Fibroblast of lung (primary cell): Measurements from ENCODE around the gene ECHS1. TPM values are rescaled to one million over a fixed set of nuclear protein-coding genes. Genes with fewer than 3 reads are reported as not detected.

ENCODE experiments used
- DNase-seq, 2 donors: peaks; one replicate each; pipeline versions ENCODE4 v3.0.0 to v3.0.0-alpha.2; 2010; ENCODE audit warnings: low read depth in 2 of 2
- H2AFZ ChIP-seq: 2 replicates; pipeline ENCODE4 v1.5.1; 2012; ENCODE audit warnings: low read length, control low read depth, inconsistent platforms
- H3K27ac ChIP-seq: 2 replicates; pipeline ENCODE4 v1.5.1; 2011; ENCODE audit warnings: low read length, control low read depth; ENCODE audit not compliant: insufficient read depth
- H3K27me3 ChIP-seq: 2 replicates; pipeline ENCODE4 v1.5.1; 2011; ENCODE audit warnings: mild to moderate bottlenecking, low read length; ENCODE audit not compliant: control insufficient read depth, insufficient read depth
- H3K36me3 ChIP-seq: 2 replicates; pipeline ENCODE4 v1.5.1; 2011; ENCODE audit warnings: low read length; ENCODE audit not compliant: control insufficient read depth, insufficient read depth
- H3K4me1 ChIP-seq: 2 replicates; pipeline ENCODE4 v1.5.1; 2011; ENCODE audit warnings: low read length; ENCODE audit not compliant: control insufficient read depth, insufficient read depth; ENCODE audit errors: extremely low read depth
- H3K4me2 ChIP-seq: 2 replicates; pipeline ENCODE4 v1.5.1; 2011; ENCODE audit warnings: low read length, control low read depth; ENCODE audit not compliant: insufficient read depth; ENCODE audit errors: extremely low read depth
- H3K4me3 ChIP-seq, 4 experiments: fragments of 200-600 bp in 1 of 4; sonication (generic) in 1 of 4; replicated peaks in 1 of 4; 2 replicates each; pipeline ENCODE4 v1.5.1; 2011 to 2016; ENCODE audit warnings: low read length in 4 of 4, low read depth in 3 of 4, mild to moderate bottlenecking in 3 of 4, control low read depth in 2 of 4, inconsistent platforms in 1 of 4, mixed read lengths in 1 of 4; ENCODE audit not compliant: insufficient read depth in 1 of 4; ENCODE audit errors: control extremely low read depth in 1 of 4
- H3K79me2 ChIP-seq: 2 replicates; pipeline ENCODE4 v1.5.1; 2012; ENCODE audit warnings: mild to moderate bottlenecking, low read length, inconsistent platforms; ENCODE audit not compliant: control insufficient read depth, insufficient read depth
- H3K9ac ChIP-seq: 2 replicates; pipeline ENCODE4 v1.5.1; 2011; ENCODE audit warnings: mild to moderate bottlenecking, low read length, control low read depth; ENCODE audit not compliant: insufficient read depth
- H3K9me3 ChIP-seq: 2 replicates; pipeline ENCODE4 v1.5.1; 2012; ENCODE audit warnings: low read depth, low read length; ENCODE audit not compliant: control insufficient read depth, insufficient read depth
- H4K20me1 ChIP-seq: 2 replicates; pipeline ENCODE4 v1.5.1; 2011; ENCODE audit warnings: low read length; ENCODE audit not compliant: control insufficient read depth, insufficient read depth; ENCODE audit errors: extremely low read depth
- CTCF ChIP-seq, 2 donors: IDR thresholded peaks in 1 of 2; conservative IDR thresholded peaks in 1 of 2; 1 replicate in 1 of 2; 2 replicates in 1 of 2; pipeline ENCODE4 v1.5.1; 2011 to 2012; ENCODE audit warnings: low read length in 2 of 2, control low read depth in 1 of 2, inconsistent platforms in 1 of 2, low read depth in 1 of 2, mild to moderate bottlenecking in 1 of 2
- EZH2 ChIP-seq: IDR thresholded peaks from 2 replicates; pipeline ENCODE4 v1.5.1; 2012; ENCODE audit warnings: low read length, control low read depth, mild to moderate bottlenecking; ENCODE audit errors: missing control alignments
- polyA plus RNA-seq, 2 donors: library from polyadenylated mRNA; depleted of rRNA in 1 of 2; stranded (reverse) in 1 of 2; unstranded in 1 of 2; fragments of >200 nt; gene quantifications; 2 replicates each; pipeline ENCODE4 v1.2.1, GENCODE V29; 2011 to 2012; ENCODE audit warnings: missing spikeins in 1 of 2
- total RNA-seq: library from RNA; depleted of rRNA; stranded (reverse); fragments of >200 nt; gene quantifications from 2 replicates; pipeline ENCODE4 v1.2.1, GENCODE V29; 2014

Gene ECHS1
- total and polyA plus RNA-seq, 2 donors (not counting 1 experiment from before 2014, with no cell fraction given), result 63.9 to 71.9 TPM

GRCh38 chr10:133394801-133395221 lies 21.7 kb upstream of the ECHS1 start:
- H3K79me2 ChIP-seq, result peaks cover 32% of the 10 kb centered on the region
- H2AFZ ChIP-seq, result no peak overlapping the region

GRCh38 chr10:133394064-133394663 lies 21.0 kb upstream of the ECHS1 start, which contains the start of gene MTG1:
TSS of gene MTG1 (plus strand) at chr10:133394157. CDS start at chr10:133394221, 64 bp downstream.
- peaks cover 31% of the 10 kb centered on the region for H3K79me2 ChIP-seq
- H3K4me2 ChIP-seq, result peak within 1 kb of the TSS; percentile 90
- H3K4me3 ChIP-seq, result peak within 1 kb of the TSS; percentile 71 to 88 (median 82)
- TF ChIP-seq EZH2 (no peak), CTCF (conservative IDR thresholded peaks at IDR 0.05 in 1 of 2, IDR thresholded peaks at IDR 0.05 in 1 of 2; ENCODE audit: low read depth in 1 of 2, low read length in 2 of 2) (no peak)
- H3K4me1 ChIP-seq, result no peaks in the 10 kb centered on the region
- H3K9ac ChIP-seq, result peak within 1 kb of the TSS; percentile 78
- no peaks in the 10 kb centered on the region for H3K9me3 ChIP-seq
- H2AFZ ChIP-seq, result peak within 1 kb of the TSS; percentile 92
- peaks cover 6% of the 10 kb centered on the region for H3K36me3 ChIP-seq
- no peaks in the 10 kb centered on the region for H4K20me1 ChIP-seq
- peak within 1 kb of the TSS; percentile 85 for H3K27ac ChIP-seq
- peak; percentile 85 to 92 for DNase-seq
- H3K27me3 ChIP-seq, result no peaks in the 10 kb centered on the region

More at GRCh38 chr10:133394801-133395221, 21.7 kb upstream of the ECHS1 start:
- Histone ChIP-seq H3K4me1 (no peaks in the 10 kb centered on the region), H3K9ac (peak overlapping the region; percentile 78), H3K4me2 (peak overlapping the region; percentile 90), H3K4me3 (peak overlapping the region; percentile 71 to 88 (median 82)), H3K9me3 (no peaks in the 10 kb centered on the region), H4K20me1 (no peaks in the 10 kb centered on the region), H3K36me3 (peaks cover 9% of the 10 kb centered on the region), H3K27me3 (no peaks in the 10 kb centered on the region), H3K27ac (peak overlapping the region; percentile 85)
- no peak for TF ChIP-seq EZH2
- TF ChIP-seq CTCF (conservative IDR thresholded peaks at IDR 0.05 in 1 of 2, IDR thresholded peaks at IDR 0.05 in 1 of 2; ENCODE audit: low read depth in 1 of 2, low read length in 2 of 2), result no peak
- peak in 1 of 2 donors; percentile 26 for DNase-seq

GRCh38 chr10:133393401-133394063 lies 20.4 kb upstream of the ECHS1 start:
- no peaks in the 10 kb centered on the region for H3K27me3 ChIP-seq
- no peaks in the 10 kb centered on the region for H4K20me1 ChIP-seq
- no peaks in the 10 kb centered on the region for H3K4me1 ChIP-seq
- H3K36me3 ChIP-seq, result peaks cover 5% of the 10 kb centered on the region
- peaks cover 30% of the 10 kb centered on the region for H3K79me2 ChIP-seq
- H3K4me3 ChIP-seq, result peak overlapping the region in 3 of 4 experiments; percentile 56 to 78 (median 71)
- no peaks in the 10 kb centered on the region for H3K9me3 ChIP-seq
- peak overlapping the region; percentile 2 for H3K4me2 ChIP-seq
- H2AFZ ChIP-seq, result peak overlapping the region; percentile 74
- DNase-seq, result no peak
- no peak overlapping the region for H3K9ac ChIP-seq
- no peak overlapping the region for H3K27ac ChIP-seq
- TF ChIP-seq CTCF (conservative IDR thresholded peaks at IDR 0.05 in 1 of 2, IDR thresholded peaks at IDR 0.05 in 1 of 2; ENCODE audit: low read depth in 1 of 2, low read length in 2 of 2) (no peak), EZH2 (no peak)
